Lung (tissue), 12 donors: ENCODE measurements around the gene SMG6. TPM values are rescaled to one million over a fixed set of nuclear protein-coding genes. Genes with fewer than 3 reads are reported as not detected.

ENCODE experiments used
- ATAC-seq: fragments of 200-7000 bp; cut with Tn5 transposase; one replicate; pipeline ENCODE4 v1.9.1; 2020; ENCODE audit warnings: moderate number of reproducible peaks; ENCODE audit not compliant: insufficient read depth, low FRiP score
- DNase-seq, 3 donors: peaks; one replicate each; pipeline ENCODE4 v3.0.0-alpha.2; 2013 to 2017
- H3K27ac ChIP-seq, 2 donors: one replicate each; pipeline ENCODE4 v1.5.1; 2013; ENCODE audit warnings: mild to moderate bottlenecking in 2 of 2, moderate library complexity in 2 of 2, control low read depth in 1 of 2, inconsistent platforms in 1 of 2, low read depth in 1 of 2, low read length in 1 of 2
- H3K27me3 ChIP-seq, 3 donors: one replicate each; pipeline ENCODE4 v1.5.1; 2013; ENCODE audit warnings: low read length in 2 of 3; ENCODE audit not compliant: control insufficient read depth in 3 of 3, insufficient read depth in 3 of 3
- H3K36me3 ChIP-seq, 4 donors: one replicate each; pipeline ENCODE4 v1.5.1; 2013; ENCODE audit warnings: low read length in 4 of 4, mild to moderate bottlenecking in 1 of 4, moderate library complexity in 1 of 4; ENCODE audit not compliant: control insufficient read depth in 4 of 4, insufficient read depth in 4 of 4
- H3K4me1 ChIP-seq, 5 donors: one replicate each; pipeline ENCODE4 v1.5.1; 2013; ENCODE audit warnings: low read length in 5 of 5, mild to moderate bottlenecking in 2 of 5, moderate library complexity in 1 of 5; ENCODE audit not compliant: control insufficient read depth in 5 of 5, insufficient read depth in 5 of 5
- H3K4me3 ChIP-seq: one replicate; pipeline ENCODE4 v1.5.1; 2013; ENCODE audit warnings: mild to moderate bottlenecking, control low read depth, moderate library complexity
- H3K9ac ChIP-seq, 2 donors: one replicate each; pipeline ENCODE4 v1.5.1; 2013; ENCODE audit warnings: low read length in 2 of 2, control low read depth in 1 of 2; ENCODE audit not compliant: insufficient read depth in 1 of 2
- H3K9me3 ChIP-seq, 4 donors: one replicate each; pipeline ENCODE4 v1.5.1; 2013; ENCODE audit warnings: low read length in 3 of 4, mild to moderate bottlenecking in 1 of 4, moderate library complexity in 1 of 4; ENCODE audit not compliant: control insufficient read depth in 4 of 4, insufficient read depth in 3 of 4
- CTCF ChIP-seq: IDR thresholded peaks from 2 replicates; pipeline ENCODE4 v1.5.1; 2012; ENCODE audit warnings: mild to moderate bottlenecking; ENCODE audit errors: control extremely low read depth, extremely low read depth
- WGBS, 2 donors: extraction: QIAGEN DNeasy Blood & Tissue Kit; methylation state at CpG; one replicate each; pipeline ENCODE4 v1.1.7; 2013; 5-methylcytosine and 5-hydroxymethylcytosine counted together
- polyA plus RNA-seq, 2 donors: library from polyadenylated mRNA; stranded (reverse); fragments of 200-250 nt; gene quantifications; one replicate each; pipeline ENCODE4 v1.2.1, GENCODE V29; 2013
- total RNA-seq, 2 donors: library from RNA; depleted of rRNA in 1 of 2; stranded (reverse); fragments of >200 nt in 1 of 2; gene quantifications; one replicate each; pipeline ENCODE4 v1.2.1, GENCODE V29; 2014 to 2021
- donor health status: control.
- donor health status: control.
- donor health status: Bipolar disorder and iron deficiency.
- donor health status: healthy.
- donor health status: DM: yes; HTN: yes; CAD: no.

SMG6 gene
- total and polyA plus RNA-seq, 4 donors: 17.6 to 45.1 (median 28.9) TPM

- ATAC-seq: peak; percentile 37
- Histone ChIP-seq H3K9ac (no peak within 1 kb of the TSS), H3K27me3 (peaks cover 3 to 34% (median 30%) of the 10 kb centered on the region in 3 donors), H3K36me3 (no peaks in the 10 kb centered on the region), H3K27ac (peak within 1 kb of the TSS in 1 of 2 donors; percentile 43), H3K4me1 (peaks cover 0 to 22% (median 5%) of the 10 kb centered on the region in 5 donors), H3K9me3 (no peaks in the 10 kb centered on the region), H3K4me3 (peak within 1 kb of the TSS; percentile 44)
- no peak for TF ChIP-seq CTCF
- 0 to 1% methylated on average over 20 to 47 of the region's 47 CpGs for WGBS, 2 donors
- peak; percentile 54 to 69 (median 67) for DNase-seq
These were observed 278.4 kb downstream of the SMG6 start, which contains the start of gene RTN4RL1 for GRCh38 chr17:2025220-2025621. TSS of gene RTN4RL1 (minus strand) at chr17:2025334. CDS start at chr17:2024865, 469 bp downstream.

GRCh38 chr17:2024572-2025219 lies 278.9 kb downstream of the SMG6 start:
- no peak overlapping the region for H3K27ac ChIP-seq

GRCh38 chr17:2023692-2024571 lies 279.7 kb downstream of the SMG6 start:
- 1 to 2% methylated on average over 53 to 85 of the region's 85 CpGs for WGBS, 2 donors
- ATAC-seq (no peak), DNase-seq (peak; percentile 72)
- H3K36me3 ChIP-seq: no peaks in the 10 kb centered on the region
- H3K27me3 ChIP-seq: peaks cover 3 to 43% (median 38%) of the 10 kb centered on the region in 3 donors
- H3K27ac ChIP-seq: no peak overlapping the region
- no peaks in the 10 kb centered on the region for H3K9me3 ChIP-seq
- no peak overlapping the region for H3K9ac ChIP-seq
- H3K4me1 ChIP-seq: peaks cover 0 to 19% (median 5%) of the 10 kb centered on the region in 5 donors
- no peak for TF ChIP-seq CTCF
- peak overlapping the region; percentile 44 for H3K4me3 ChIP-seq

More at GRCh38 chr17:2024572-2025219, 278.9 kb downstream of the SMG6 start:
- WGBS, 2 donors: 0 to 1% methylated on average over 60 to 73 of the region's 73 CpGs
- Histone ChIP-seq H3K9ac (no peak overlapping the region), H3K9me3 (no peaks in the 10 kb centered on the region), H3K4me1 (peaks cover 0 to 21% (median 5%) of the 10 kb centered on the region in 5 donors), H3K36me3 (no peaks in the 10 kb centered on the region), H3K4me3 (peak overlapping the region; percentile 44), H3K27me3 (peaks cover 3 to 36% (median 34%) of the 10 kb centered on the region in 3 donors)
- ATAC-seq: no peak
- no peak for TF ChIP-seq CTCF
- no peak for DNase-seq
